Non-pigmented ciliary epithelial cell (primary cell): ENCODE data around the gene ZZZ3.
"Not testable (repeated sequence)": the region's sequence is repeated elsewhere in the genome, so short reads cannot be mapped to it uniquely, and the experiment has no call there.

Source experiments
- DNase-seq: peaks from one replicate; pipeline ENCODE4 v3.0.0-alpha.2; 2010; ENCODE audit warnings: low read depth

The ZZZ3 gene

GRCh38 chr1:77682460-77683159, at the start of gene ZZZ3:
Gene ZZZ3 (minus strand): TSS chr1:77682658. CDS start chr1:77633354, 49,304 bp downstream.
- DNase-seq, result peak; percentile 79

GRCh38 chr1:77732090-77732489, 49.6 kb upstream of the ZZZ3 start:
- no peak for DNase-seq

GRCh38 chr1:77725706-77726105, 43.2 kb upstream of the ZZZ3 start:
- no peak for DNase-seq

- DNase-seq, result no peak
Observed at GRCh38 chr1:77718181-77718580, 35.7 kb upstream of the ZZZ3 start.

- DNase-seq, result no peak
Observed at GRCh38 chr1:77716065-77716464, 33.6 kb upstream of the ZZZ3 start.

GRCh38 chr1:77709727-77710126, 27.3 kb upstream of the ZZZ3 start:
- DNase-seq, result no peak

- no peak for DNase-seq
Observed at GRCh38 chr1:77706321-77706720, 23.9 kb upstream of the ZZZ3 start.

- DNase-seq, result no peak
Observed at GRCh38 chr1:77704736-77705135, 22.3 kb upstream of the ZZZ3 start.

GRCh38 chr1:77699673-77700072, 17.2 kb upstream of the ZZZ3 start:
- DNase-seq, result not testable (repeated sequence)

GRCh38 chr1:77697441-77697840, 15.0 kb upstream of the ZZZ3 start:
- no peak for DNase-seq

GRCh38 chr1:77688939-77689338, 6.5 kb upstream of the ZZZ3 start:
- no peak for DNase-seq

GRCh38 chr1:77687519-77687906, 5.1 kb upstream of the ZZZ3 start:
- DNase-seq, result no peak

- no peak for DNase-seq
Observed at GRCh38 chr1:77686796-77687518, 4.5 kb upstream of the ZZZ3 start.

GRCh38 chr1:77683160-77684148, 996 bp upstream of the ZZZ3 start:
- peak; percentile 35 for DNase-seq

GRCh38 chr1:77680173-77680572, 2.3 kb downstream of the ZZZ3 start:
- DNase-seq, result no peak

GRCh38 chr1:77678660-77679610, 3.5 kb downstream of the ZZZ3 start:
- no peak for DNase-seq

- not testable (repeated sequence) for DNase-seq
Observed at GRCh38 chr1:77674807-77675206, 7.7 kb downstream of the ZZZ3 start.

- no peak for DNase-seq
Observed at GRCh38 chr1:77673716-77674355, 8.6 kb downstream of the ZZZ3 start.

GRCh38 chr1:77673030-77673429, 9.4 kb downstream of the ZZZ3 start:
- DNase-seq, result no peak

GRCh38 chr1:77672374-77672773, 10.1 kb downstream of the ZZZ3 start:
- DNase-seq, result no peak

- peak; percentile 32 for DNase-seq
Observed at GRCh38 chr1:77671836-77672235, 10.6 kb downstream of the ZZZ3 start.
